Femur (tissue), 1 donor: ENCODE data around the gene BTRC.

ENCODE experiments used
- DNase-seq: peaks from one replicate; pipeline ENCODE4 v3.0.0-alpha.2; 2017

The BTRC gene

DNA sequence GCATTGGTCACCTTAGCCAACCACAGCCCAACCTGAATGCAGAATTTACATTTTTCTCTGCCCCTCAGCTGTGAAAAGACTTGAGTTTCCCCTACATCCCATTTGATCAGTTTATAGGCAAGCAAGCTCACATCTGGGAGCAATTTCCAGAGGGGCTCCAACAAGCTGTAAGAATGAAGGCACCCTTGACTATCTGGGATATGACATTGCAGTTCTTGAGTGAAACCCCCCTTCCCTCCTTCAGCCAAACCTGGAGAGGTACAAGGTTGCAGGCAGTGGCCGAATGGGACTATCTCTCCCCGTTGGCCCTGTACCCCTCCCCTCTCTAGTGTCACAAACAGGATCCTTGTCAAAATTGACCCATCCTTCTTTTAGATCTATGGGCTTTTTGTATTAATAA lies 203.6 kb downstream of the BTRC start:
- no peak for DNase-seq

DNA sequence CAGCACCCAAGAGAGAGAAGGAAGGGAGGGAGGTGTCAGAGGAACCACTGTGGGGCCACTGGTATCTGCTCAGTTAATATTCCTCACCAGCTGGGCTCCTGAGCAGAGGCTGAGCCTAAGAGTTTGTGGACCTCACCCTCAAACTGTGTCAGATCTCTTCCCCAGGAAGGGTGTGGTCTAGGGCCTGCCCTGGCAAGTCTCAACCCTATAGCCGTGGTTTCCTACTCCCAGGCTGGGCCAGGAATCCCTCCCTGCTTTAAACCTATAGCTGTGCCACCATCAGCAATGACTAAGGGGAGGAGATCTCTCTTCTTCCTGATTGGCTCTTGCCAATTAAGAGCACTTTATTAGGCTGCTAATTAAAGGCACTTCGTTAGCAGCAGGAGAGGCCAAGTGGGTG lies 204.2 kb downstream of the BTRC start:
- no peak for DNase-seq

DNA sequence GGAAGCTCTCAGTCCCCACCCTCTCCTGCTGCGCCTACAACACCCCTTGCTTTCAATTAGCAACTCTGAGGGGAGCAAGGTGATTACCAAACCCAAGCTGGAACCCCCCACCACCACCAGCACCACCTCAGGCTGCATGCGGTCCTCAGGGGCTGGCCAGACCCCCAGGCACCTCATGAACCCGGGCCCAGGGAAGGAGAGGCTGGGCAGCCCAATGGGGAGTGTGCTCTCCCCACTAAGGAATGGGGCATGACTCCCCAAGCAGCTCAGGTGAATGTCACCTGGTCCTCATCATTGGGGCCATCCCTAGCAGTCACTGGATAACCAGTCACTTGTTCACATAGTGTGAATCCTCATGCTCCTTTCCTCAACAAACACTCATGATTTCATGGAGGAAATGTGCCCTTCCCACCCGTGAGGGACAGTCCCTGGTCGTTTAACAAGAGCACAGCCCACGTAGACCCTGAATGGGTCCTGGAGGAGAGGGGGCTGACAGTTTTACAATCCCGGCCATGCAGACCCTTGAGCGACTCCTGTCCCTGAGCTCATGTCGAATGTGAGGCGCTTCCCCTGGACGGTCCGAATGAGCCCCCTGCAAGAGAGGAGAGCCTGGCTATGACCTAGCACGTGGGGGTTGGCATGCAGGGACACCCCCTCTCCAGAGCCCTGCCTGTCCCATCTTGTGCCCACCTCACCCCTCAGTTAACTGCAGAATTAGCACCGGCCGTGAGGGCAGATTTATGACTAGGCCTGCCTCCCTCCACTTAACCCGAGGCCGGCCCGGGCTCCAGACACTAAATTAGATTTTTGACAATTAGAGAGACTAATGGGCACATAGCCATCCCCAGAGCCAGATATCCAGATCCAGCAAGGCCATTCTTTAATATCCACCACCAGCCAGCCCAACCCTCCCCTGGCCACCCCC lies 205.0 kb downstream of the BTRC start:
- DNase-seq, result no peak

DNA sequence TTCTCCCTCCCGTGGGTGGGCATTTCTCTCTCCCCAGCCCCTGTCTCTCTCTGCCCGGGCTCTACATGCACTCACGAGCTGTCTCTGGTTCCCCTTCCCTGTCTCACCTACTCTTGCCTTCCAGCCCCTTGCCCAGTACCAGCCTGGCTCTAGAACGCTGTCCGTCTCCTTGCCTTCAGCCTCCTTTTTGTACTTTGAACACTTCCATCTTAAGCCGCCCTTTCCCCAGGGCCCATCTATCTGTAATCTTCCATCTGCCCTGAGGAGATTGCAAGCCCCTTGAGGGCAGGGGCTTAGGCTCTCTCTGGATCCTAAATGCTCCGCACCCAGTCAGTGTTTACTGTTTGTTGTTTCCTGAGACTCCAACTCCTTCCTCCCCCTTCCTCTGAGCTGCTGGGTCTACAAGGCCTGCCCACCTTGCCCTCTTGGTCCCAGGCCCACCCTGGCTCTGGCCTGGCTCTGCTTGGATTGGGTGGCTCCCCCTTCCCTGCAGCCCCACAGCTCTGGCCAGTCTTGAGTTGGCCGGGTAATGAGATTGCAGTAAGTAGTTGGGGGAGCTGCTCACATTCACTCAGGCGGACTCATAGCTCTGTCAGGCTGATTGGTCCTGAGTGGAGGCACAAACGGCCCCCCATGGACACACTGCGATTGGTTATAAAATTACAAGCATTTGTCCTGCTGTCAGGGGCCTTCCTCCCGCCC lies 205.8 kb downstream of the BTRC start:
- DNase-seq, result no peak

DNA sequence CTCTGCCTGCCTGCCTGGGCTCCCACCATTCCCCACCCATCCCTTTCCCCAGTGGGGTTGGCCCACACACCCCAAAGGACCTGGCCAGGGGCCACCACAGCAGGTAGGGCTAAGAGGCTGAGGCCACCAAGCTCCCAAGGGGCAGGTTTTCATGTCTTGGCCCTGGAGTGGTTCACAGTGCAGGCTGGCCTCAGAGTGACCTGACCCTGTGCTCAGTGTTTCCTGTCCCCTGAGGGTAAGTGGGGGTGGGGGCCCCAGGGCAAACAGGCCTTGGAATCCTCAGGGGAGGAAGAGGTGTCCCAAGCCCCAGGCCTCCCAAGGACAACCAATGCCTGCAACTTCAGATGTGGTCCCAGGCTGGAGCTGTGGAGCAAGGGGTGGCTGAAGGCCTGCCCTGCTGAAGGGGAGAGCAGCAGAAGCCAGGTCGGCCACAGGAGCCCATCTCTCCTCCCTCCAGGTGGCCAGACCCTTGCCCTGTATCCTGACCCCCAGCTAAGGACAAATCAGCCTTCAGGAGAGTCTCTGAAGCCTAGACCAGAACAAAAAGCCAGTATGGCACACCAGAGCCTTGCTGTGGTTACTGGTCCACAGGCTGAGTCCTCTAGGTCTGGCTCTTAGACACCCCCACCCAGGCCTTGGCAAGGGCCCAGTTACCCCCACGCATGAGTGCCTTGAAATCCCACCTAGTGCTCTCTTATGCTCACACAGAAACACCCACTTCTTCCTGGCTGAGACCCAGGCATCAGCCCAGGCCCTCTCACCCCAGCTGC lies 206.5 kb downstream of the BTRC start:
- DNase-seq, result no peak

DNA sequence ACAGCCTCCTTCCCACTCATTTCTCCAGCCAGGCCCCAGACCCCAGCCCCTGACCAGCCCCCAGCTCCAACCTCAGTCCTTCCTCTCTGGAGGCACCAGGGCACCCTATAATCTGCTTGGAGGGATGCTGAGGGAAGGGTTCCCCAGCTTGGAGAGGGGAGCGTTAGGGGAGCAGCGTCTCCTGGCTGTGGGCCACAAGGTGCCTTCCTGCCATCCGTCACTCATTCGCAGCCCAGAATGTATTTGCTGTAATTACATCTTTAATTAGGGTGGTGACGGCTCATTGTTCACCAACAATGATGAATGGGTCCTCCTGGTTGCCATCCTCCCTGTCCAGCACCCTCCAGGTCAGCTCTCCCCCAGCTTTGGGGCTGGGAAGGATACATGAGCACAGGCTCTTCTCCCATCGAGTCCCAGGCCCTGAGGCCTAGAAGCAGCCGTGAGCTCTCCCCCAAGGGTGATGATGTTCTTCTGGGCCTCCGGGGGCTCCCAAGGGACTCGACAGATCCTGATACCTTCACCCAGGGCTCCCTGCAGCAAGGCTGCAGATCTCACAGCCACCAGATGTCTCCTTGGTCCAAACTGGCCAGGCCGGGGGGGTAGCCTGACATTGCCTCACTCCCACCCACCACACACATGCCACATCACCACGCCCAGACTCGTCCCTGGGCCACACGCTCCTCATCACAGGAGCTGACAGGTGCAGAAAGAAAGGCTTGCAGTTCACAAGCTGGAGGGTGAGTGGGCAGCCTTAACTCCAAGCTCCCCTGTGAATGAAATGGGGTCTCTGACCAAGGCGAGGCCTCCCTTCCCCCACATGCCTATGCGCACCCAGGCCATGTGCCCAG lies 207.3 kb downstream of the BTRC start:
- peak; percentile 1 for DNase-seq

DNA sequence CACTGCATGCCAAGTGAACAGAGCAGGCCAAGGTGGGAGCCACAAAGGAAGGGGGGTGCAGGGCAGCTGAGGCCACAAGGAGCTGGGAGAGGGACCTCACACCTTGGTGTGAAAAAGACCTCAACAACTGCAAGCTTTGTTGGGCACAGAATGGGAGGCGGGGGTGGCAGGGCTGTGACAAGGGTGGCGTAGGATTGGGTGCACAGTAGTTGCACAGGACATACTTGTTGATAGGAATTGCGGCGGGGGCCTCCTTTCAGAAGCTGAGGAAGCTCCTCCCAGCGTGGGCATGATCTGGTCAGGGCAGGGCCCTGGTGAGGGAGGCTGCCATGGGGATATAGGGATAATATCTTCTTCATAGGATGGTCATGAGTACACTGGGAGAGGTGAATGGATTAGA lies 208.3 kb downstream of the BTRC start:
- peak; percentile 5 for DNase-seq

DNA sequence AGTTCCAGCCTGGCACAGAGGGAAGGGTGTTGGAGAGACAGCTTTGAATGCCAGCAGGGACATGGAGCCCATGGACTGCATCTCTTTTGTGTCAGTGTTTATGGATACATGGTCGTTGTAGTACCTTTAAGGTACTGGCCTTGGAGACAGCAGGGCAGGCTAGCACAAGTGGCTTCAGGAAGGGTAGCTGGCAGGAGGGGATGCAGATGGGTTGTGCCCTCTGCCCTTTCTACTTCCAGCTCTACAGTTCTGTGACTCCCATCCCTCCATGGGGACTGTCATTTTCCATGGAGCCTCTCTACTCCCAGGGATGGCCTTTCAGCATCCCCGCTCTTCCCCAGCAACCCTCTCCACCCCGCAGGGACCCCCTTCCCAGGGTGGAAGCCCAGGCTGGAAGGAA lies 209.0 kb downstream of the BTRC start:
- peak; percentile 17 for DNase-seq

DNA sequence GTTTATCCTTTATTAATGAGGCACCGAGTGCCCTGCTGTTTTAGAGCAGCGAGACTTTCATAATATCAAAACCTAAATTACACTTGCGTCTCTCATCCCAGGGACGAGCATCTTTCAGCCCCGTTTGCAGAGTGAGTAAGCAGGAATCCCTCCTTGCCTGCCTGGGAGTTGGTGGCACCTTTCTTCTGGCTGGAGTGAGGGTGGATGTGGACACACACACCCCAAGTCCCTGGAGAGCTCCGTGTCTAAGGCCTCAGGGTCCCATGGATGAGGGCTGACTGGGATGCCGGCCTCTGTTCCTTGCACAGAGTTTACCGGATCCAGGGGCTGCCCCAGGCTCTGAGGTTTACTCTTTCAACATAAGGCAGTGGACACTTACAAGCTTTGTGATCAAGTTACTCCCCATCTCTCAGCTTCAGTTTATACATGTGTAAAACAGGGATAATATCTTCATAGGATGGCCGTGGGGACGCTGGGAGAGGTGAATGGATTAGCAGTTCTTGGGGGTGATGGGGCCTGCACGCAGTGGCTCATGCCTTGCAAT lies 209.6 kb downstream of the BTRC start:
- peak; percentile 6 for DNase-seq

DNA sequence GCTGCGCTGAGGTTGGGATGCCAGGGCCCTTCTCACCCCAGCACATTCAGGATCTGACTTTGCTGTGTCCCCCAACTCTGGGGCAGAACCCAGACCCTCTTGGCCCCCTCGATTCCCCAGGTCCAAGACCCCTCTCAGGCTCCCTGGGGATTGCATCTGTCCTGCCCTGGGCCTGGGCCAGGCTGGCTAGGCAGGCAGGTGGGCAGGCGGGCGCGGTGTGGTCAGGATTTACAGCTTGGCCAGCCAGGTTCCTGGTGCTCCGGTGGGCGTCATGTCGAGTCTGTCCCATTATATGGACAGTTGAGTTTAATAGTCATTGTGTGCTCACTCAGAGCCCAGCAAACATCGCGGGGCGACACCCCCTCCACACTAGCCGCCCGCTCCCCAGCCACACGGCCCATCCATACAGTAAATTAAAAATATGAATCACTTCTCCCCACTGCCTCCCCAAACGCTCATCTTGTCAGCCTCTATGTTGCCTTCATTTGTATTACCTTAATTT lies 210.6 kb downstream of the BTRC start:
- DNase-seq, result peak; percentile 10

DNA sequence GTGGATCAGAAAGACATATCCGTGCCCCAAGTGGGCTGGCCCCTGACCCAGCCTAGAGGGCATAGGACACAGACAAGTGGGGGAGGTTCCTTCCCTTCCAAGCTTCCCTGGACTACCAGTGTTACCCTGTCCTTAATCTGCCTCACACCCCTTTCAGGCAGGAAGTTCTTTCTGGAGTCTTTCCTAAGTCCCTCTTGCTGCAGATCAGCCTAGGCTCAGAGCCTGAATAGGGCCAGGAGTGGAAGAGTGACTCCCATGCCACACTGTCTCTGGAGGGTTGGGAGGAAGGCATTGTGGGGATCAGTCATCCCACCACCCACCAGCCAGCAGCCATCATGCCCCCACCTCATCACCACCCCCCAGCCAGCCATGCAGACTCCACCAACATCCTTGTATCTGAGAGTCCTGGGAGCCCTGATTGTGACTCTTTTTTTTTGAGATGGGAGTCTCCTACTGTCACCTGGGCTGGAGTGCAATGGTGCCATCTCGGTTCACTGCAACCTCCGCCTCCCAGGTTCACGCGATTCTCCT lies 211.5 kb downstream of the BTRC start:
- DNase-seq, result peak; percentile 5

DNA sequence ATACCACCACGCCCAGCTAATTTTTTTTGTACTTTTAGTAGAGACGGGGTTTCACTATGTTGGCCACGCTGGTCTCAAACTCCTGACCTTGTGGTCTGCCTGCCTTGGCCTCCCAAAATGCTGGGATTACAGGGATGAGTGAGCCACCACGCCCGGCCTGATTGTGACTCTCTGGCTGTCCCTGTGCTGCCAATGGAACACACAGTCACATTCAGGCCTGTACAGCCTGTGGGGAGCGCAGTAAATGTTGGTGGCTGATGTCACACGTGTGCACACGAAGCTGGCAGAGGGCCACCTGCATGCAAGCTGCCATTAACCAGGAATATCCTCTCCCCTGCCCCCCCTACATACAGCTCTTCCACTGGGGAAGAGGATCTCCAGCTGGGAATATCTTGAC lies 212.0 kb downstream of the BTRC start:
- peak; percentile 24 for DNase-seq

DNA sequence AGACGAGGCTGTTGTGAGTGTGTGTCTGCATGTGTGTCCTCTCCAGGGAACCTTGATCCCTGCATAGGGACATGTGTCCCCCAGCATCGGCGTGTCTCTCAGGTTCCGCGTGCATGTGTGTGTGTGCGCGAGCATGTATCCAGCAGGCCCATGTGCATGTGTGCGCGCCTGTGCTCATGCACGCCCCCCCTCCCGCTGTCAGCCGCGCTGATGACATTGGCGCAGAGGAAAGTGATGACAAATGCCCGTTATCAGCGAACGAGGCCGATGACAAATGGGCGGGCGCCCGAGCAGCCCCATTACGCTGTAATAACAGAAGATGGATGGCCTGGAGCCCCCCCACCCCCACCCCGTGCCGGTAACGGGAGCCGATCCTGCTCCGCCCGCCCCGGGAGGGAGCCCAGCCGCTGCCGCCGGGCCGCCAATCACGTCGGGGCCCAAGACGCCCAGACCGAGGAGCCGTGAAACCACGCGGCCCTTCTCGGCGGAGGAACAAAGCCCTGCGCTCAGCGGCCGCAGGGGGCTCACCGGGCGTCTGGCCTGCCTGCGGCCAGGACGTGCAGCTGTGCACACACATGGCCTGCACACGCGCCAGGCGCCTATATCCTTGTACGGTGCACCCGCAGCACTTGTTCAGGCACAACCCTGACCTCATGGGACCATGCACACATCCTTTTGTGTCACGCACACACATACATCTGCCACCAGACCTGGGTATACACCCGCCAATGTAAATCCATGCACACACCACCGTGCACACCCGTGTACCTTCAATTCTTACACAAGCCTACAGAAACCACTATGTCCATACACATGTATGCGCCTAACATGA lies 212.6 kb downstream of the BTRC start:
- DNase-seq, result peak; percentile 49

DNA sequence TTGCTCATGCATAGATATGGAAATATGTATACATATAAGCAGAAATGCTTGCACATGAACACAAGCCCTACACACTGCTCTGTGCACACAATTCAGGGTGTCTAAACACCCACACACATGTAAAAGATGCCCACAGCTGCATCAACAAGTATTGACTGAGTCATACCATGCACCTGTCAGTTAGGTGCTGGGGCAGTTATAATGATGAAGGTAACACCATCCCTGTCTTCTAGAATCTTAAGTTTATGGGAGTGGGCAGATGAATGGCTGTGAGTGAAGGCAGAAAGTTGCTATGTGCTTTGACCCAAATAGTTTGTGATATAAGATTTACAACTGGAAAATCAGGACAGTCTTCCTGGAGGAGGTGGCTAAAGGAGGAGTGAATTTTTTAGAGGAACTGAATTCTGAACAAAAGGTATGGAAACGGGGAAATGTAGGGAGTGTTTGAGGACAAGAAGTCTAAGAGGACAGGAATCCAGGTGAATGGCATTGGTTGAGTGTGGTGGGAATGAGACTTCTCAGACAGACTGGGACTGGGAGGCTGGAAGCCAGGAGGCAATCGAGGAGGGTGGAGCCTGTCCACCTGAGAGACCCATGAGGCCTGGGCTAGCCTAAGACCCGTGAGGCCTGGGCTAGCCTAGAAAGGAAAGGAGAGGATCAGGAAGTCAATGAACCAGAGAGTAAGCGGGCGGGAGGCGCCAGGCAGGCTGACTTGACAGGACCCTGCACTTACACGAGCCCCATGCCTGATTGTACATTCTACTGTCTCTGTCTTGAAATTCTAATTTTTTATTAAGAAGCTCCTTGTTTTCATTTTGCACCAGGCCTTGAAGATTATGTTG lies 213.4 kb downstream of the BTRC start:
- DNase-seq, result peak; percentile 13

DNA sequence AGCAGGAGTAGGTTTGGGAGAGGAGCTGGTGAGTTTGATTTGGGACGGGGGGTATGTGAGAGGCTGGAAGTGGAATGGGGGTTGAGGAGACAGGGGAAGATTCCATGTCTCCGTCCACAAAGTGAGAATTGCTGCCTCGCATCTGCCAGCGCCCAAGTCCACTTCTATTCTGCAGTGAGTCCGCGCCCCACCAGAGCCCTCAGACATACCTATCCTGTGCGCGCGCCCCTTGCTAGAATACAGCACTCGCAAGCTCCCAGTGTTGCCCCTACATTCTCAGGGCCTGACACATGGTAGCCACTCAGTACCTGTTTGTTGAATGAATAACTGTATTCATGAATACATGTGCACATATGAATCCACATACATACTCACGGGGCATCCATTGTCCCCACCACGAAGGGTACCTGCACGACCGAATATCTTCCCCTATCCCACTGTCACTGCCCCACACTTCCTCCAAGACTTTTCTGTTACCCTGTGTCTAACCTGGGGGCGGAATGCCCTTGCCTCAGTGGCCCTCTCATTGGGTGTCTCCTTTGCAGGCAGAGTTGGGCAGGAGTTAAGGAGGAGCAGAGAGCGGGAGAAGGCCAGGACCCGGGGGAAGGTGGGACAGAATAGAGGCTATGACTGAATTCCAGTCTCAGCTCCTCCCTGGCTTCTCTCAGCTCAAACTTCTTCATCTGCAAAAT lies 214.2 kb downstream of the BTRC start:
- peak; percentile 15 for DNase-seq

DNA sequence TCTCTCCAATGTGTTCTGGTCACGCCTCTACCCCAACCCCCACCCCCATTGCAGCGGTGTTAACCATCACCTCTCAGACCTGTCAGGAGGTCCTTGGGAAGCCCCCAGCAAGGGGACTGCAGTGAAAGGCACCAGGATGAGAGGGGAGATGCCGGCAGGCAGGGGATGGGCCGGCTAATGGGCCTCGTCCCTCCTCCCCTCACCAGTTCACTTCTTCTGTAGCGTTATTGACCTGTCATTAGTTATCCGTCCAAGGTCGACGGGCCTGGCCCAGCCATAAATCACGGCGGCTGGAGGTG lies 215.3 kb downstream of the BTRC start:
- peak; percentile 25 for DNase-seq

DNA sequence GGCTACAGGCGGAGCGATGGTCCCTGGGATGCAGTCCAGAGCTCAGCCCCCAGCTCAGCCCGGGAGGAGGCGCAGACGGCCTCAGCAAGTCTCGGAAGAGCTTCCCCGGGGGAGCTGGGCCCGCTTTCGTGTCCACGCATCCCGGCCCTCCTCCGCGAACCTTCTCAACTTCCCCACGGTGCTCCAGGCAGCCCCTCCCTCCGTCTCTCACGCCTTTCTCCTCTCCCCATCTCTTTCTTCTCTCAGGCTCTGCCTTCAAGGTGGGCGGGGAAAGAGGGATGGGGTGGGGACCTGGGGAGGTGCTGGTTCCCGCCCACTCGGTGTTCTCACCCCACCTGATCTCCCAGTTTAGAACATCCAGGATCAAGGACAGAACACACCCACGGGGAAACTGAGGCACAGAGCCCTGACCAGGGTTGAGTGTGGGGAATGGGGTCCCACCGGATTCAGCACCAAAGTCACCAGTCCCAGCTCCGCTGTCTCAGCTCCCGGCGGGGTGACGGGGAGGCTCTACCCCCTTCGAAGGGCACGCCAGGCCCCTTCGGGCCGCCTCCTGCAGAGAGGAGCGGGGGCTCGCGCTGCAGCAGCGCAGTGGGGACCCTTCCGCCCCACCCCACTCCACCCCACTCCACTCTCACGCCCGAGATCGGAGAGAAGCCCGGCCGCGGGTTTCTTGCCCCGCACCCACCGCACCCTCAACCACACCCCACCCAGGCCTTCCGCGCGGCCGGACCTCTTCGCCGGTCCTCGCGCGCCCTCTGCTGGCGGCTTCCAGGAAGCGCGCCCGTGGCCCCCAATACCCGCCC lies 215.9 kb downstream of the BTRC start:
- peak; percentile 88 for DNase-seq
